IMR-90 (cell line): ENCODE measurements around the gene BAZ2B. TPM values are rescaled to one million over a fixed set of nuclear protein-coding genes. Genes with fewer than 3 reads are reported as not detected.

Source experiments
- ATAC-seq: fragments of 200-7000 bp; cut with Tn5 transposase; 2 replicates; pipeline ENCODE4 v1.9.1; 2020; ENCODE audit warnings: low read depth, mild to moderate bottlenecking, moderate library complexity
- BruUV-seq: library from RNA; stranded (reverse); fragments of 400-500 nt; replicated peaks from 2 replicates; lab custom pipeline; 2021; lab: Mats Ljungman, UMichigan
- CTCF ChIA-PET: fragments of 300-600 bp; formaldehyde crosslinking; extraction: SDS; loops from one replicate; lab custom pipeline; 2021; ENCODE audit warnings: antibody characterized with exemption; lab: Yijun Ruan, JAX
- POLR2A ChIA-PET: fragments of 300-600 bp; sonication (Branson Sonifier 250); formaldehyde crosslinking; loops from one replicate; lab custom pipeline; 2022; ENCODE audit warnings: antibody characterized with exemption; ENCODE audit not compliant: unreplicated experiment; lab: Charles Lee
- DNase-seq: peaks from one replicate; pipeline ENCODE4 v3.0.0; 2013
- H2AFZ ChIP-seq: replicated peaks from 2 replicates; pipeline ENCODE3; 2013; ENCODE audit warnings: low read length, mild to moderate bottlenecking; ENCODE audit not compliant: poor library complexity
- H2AK5ac ChIP-seq: 2 replicates; pipeline ENCODE4 v1.6.1; 2013; ENCODE audit warnings: low read depth, low read length, inconsistent platforms
- H2AK9ac ChIP-seq: replicated peaks from 2 replicates; pipeline ENCODE3; 2013; ENCODE audit warnings: mild to moderate bottlenecking, low read depth, low read length, moderate library complexity; ENCODE audit not compliant: poor library complexity
- H2BK120ac ChIP-seq: 2 replicates; pipeline ENCODE4 v1.6.1; 2013; ENCODE audit warnings: low read depth, low read length, inconsistent platforms
- H2BK15ac ChIP-seq: 3 replicates; pipeline ENCODE4 v1.6.1; 2013; ENCODE audit warnings: low read depth, low read length, inconsistent platforms
- H2BK20ac ChIP-seq: 2 replicates; pipeline ENCODE4 v1.6.1; 2013; ENCODE audit warnings: low read depth, mild to moderate bottlenecking, inconsistent platforms, low read length, moderate library complexity
- H2BK5ac ChIP-seq: 2 replicates; pipeline ENCODE4 v1.6.1; 2013; ENCODE audit warnings: mild to moderate bottlenecking, low read depth, low read length, inconsistent platforms; ENCODE audit not compliant: poor library complexity, severe bottlenecking
- H3K14ac ChIP-seq: replicated peaks from 2 replicates; pipeline ENCODE4 v1.6.1; 2013; ENCODE audit warnings: low read depth, low read length, inconsistent platforms
- H3K18ac ChIP-seq: 2 replicates; pipeline ENCODE4 v1.6.1; 2013; ENCODE audit warnings: low read depth, low read length, control low read depth
- H3K23ac ChIP-seq: 2 replicates; pipeline ENCODE4 v1.6.1; 2013; ENCODE audit warnings: low read depth, low read length, inconsistent platforms
- H3K27ac ChIP-seq: 2 replicates; pipeline ENCODE4 v1.5.1; 2013; ENCODE audit warnings: mild to moderate bottlenecking, control low read depth, low read length; ENCODE audit not compliant: insufficient read depth
- H3K27me3 ChIP-seq: 2 replicates; pipeline ENCODE4 v1.6.1; 2013; ENCODE audit warnings: low read length; ENCODE audit not compliant: control insufficient read depth, insufficient read depth
- H3K36me3 ChIP-seq: 2 replicates; pipeline ENCODE4 v1.6.1; 2013; ENCODE audit warnings: low read length, mixed read lengths; ENCODE audit not compliant: control insufficient read depth, insufficient read depth
- H3K4ac ChIP-seq: 2 replicates; pipeline ENCODE4 v1.6.1; 2013; ENCODE audit warnings: low read depth, low read length, inconsistent platforms
- H3K4me1 ChIP-seq: 2 replicates; pipeline ENCODE4 v1.6.1; 2013; ENCODE audit warnings: low read length, mixed read lengths; ENCODE audit not compliant: control insufficient read depth, insufficient read depth
- H3K4me2 ChIP-seq: 2 replicates; pipeline ENCODE4 v1.6.1; 2013; ENCODE audit warnings: low read depth, mild to moderate bottlenecking, control low read depth, low read length, moderate library complexity
- H3K4me3 ChIP-seq: 2 replicates; pipeline ENCODE4 v1.5.1; 2013; ENCODE audit warnings: low read depth, mild to moderate bottlenecking, control low read depth, low read length, moderate library complexity; ENCODE audit not compliant: insufficient read depth
- H3K56ac ChIP-seq: 2 replicates; pipeline ENCODE4 v1.6.1; 2013; ENCODE audit warnings: low read length, inconsistent platforms; ENCODE audit not compliant: insufficient read depth; ENCODE audit errors: extremely low read depth
- H3K79me1 ChIP-seq, 2 experiments: 2 replicates each; pipeline ENCODE4 v1.6.1; 2013; ENCODE audit warnings: low read length in 2 of 2, inconsistent platforms in 1 of 2, low read depth in 1 of 2
- H3K9ac ChIP-seq: 2 replicates; pipeline ENCODE4 v1.6.1; 2013; ENCODE audit warnings: low read depth, low read length, control low read depth
- H3K9me1 ChIP-seq: 2 replicates; pipeline ENCODE4 v1.6.1; 2013; ENCODE audit warnings: low read length, inconsistent platforms; ENCODE audit not compliant: insufficient read depth
- H3K9me3 ChIP-seq: 2 replicates; pipeline ENCODE4 v1.6.1; 2013; ENCODE audit warnings: low read length; ENCODE audit not compliant: control insufficient read depth, insufficient read depth
- H4K20me1 ChIP-seq: 2 replicates; pipeline ENCODE4 v1.6.1; 2013; ENCODE audit warnings: low read length, inconsistent platforms; ENCODE audit not compliant: insufficient read depth
- H4K5ac ChIP-seq: 2 replicates; pipeline ENCODE4 v1.6.1; 2013; ENCODE audit warnings: mild to moderate bottlenecking, low read depth, low read length, control low read depth
- H4K8ac ChIP-seq, 2 experiments: 2 replicates each; pipeline ENCODE4 v1.6.1; 2013; ENCODE audit warnings: low read depth in 2 of 2, low read length in 2 of 2, control low read depth in 1 of 2, inconsistent platforms in 1 of 2
- H4K91ac ChIP-seq: 2 replicates; pipeline ENCODE4 v1.6.1; 2013; ENCODE audit warnings: low read depth, low read length, inconsistent platforms; ENCODE audit not compliant: insufficient read depth
- BHLHE40 ChIP-seq: fragments of 150-350 bp; IDR thresholded peaks from 2 replicates; pipeline ENCODE4 v1.6.1; 2016; ENCODE audit warnings: mild to moderate bottlenecking, low read depth, low read length
- CEBPB ChIP-seq: IDR thresholded peaks from 2 replicates; pipeline ENCODE4 v1.6.1; 2012; ENCODE audit warnings: low read depth, low read length, improper control_type of control experiment
- CHD1 ChIP-seq: IDR thresholded peaks from 2 replicates; pipeline ENCODE4 v1.6.1; 2012; ENCODE audit warnings: low read depth, low read length, improper control_type of control experiment
- CTCF ChIP-seq: conservative IDR thresholded peaks from 2 replicates; pipeline ENCODE4 v1.5.1; 2012; ENCODE audit warnings: mild to moderate bottlenecking, low read depth, low read length, improper control_type of control experiment
- ELK1 ChIP-seq: fragments of 150-350 bp; IDR thresholded peaks from 2 replicates; pipeline ENCODE4 v1.6.1; 2016; ENCODE audit warnings: low read depth, mild to moderate bottlenecking, low read length, moderate library complexity, borderline replicate concordance
- FOS ChIP-seq: fragments of 150-350 bp; IDR thresholded peaks from 2 replicates; pipeline ENCODE4 v1.6.1; 2016; ENCODE audit warnings: low read depth, low read length
- MAFK ChIP-seq: IDR thresholded peaks from 2 replicates; pipeline ENCODE4 v1.6.1; 2012; ENCODE audit warnings: low read depth, low read length, improper control_type of control experiment
- MAZ ChIP-seq: IDR thresholded peaks from 2 replicates; pipeline ENCODE4 v1.6.1; 2012; ENCODE audit warnings: low read depth, mild to moderate bottlenecking, low read length, improper control_type of control experiment, moderate library complexity, borderline replicate concordance
- MXI1 ChIP-seq: IDR thresholded peaks from 2 replicates; pipeline ENCODE4 v1.6.1; 2012; ENCODE audit warnings: low read depth, mild to moderate bottlenecking, low read length, moderate library complexity, borderline replicate concordance
- NFE2L2 ChIP-seq: fragments of 150-350 bp; IDR thresholded peaks from 2 replicates; pipeline ENCODE4 v1.6.1; 2016; ENCODE audit warnings: low read depth, mild to moderate bottlenecking, low read length
- POLR2A ChIP-seq: IDR thresholded peaks from 2 replicates; pipeline ENCODE4 v1.6.1; 2012; ENCODE audit warnings: mild to moderate bottlenecking, low read depth, low read length
- RAD21 ChIP-seq: IDR thresholded peaks from 2 replicates; pipeline ENCODE4 v1.6.1; 2012; ENCODE audit warnings: low read length, improper control_type of control experiment
- RCOR1 ChIP-seq: IDR thresholded peaks from 2 replicates; pipeline ENCODE4 v1.6.1; 2012; ENCODE audit warnings: mild to moderate bottlenecking, low read length, improper control_type of control experiment; ENCODE audit not compliant: insufficient replicate concordance
- RFX5 ChIP-seq: IDR thresholded peaks from 2 replicates; pipeline ENCODE4 v1.8.0; 2012; ENCODE audit warnings: low read depth, mild to moderate bottlenecking, low read length, moderate library complexity
- SMC3 ChIP-seq: fragments of 150-350 bp; IDR thresholded peaks from 2 replicates; pipeline ENCODE4 v1.6.1; 2016; ENCODE audit warnings: low read depth, mild to moderate bottlenecking, antibody characterized with exemption, low read length, moderate library complexity
- USF2 ChIP-seq: fragments of 150-350 bp; IDR thresholded peaks from 2 replicates; pipeline ENCODE4 v1.6.1; 2017; ENCODE audit warnings: mild to moderate bottlenecking, antibody characterized with exemption, low read length, low read depth
- WGBS, 2 experiments: methylation state at CpG; one replicate each; pipeline versions ENCODE4 v1.1.5 to v1.1.7; 2013; ENCODE audit warnings: missing lambda C conversion rate in 2 of 2; ENCODE audit not compliant: insufficient read length in 1 of 2; ENCODE audit errors: extremely low coverage in 2 of 2; 5-methylcytosine and 5-hydroxymethylcytosine counted together
- dilution Hi-C: fragments of 300-500 bp; cut with HindIII; formaldehyde crosslinking; loops from one replicate; pipeline ENCODE4 v1.14.3; 2018; ENCODE audit warnings: low sequenced_read_pairs; ENCODE audit not compliant: unreplicated experiment
- in situ Hi-C: fragments of 300-500 bp; cut with MboI; formaldehyde crosslinking; loops from 3 replicates; pipeline ENCODE4 v1.14.3; 2019; ENCODE audit warnings: low sequenced_read_pairs, inconsistent platforms, mixed read lengths
- intact Hi-C: fragments of 100-400 bp; cut with micrococcal nuclease; formaldehyde crosslinking; loops from 2 replicates; pipeline ENCODE4 v1.10.0; 2022
- polyA plus RNA-seq, 3 experiments: library from polyadenylated mRNA; depleted of rRNA; stranded (reverse); fragments of >200 nt; gene quantifications; 2 replicates each; pipeline ENCODE4 v1.2.3, GENCODE V29; 2012; ENCODE audit warnings: low replicate concordance in 1 of 3
- total RNA-seq: library from RNA; depleted of rRNA; stranded (reverse); fragments of >200 nt; gene quantifications from 2 replicates; pipeline ENCODE4 v1.2.3, GENCODE V29; 2012

Gene BAZ2B
- total and polyA plus RNA-seq, 2 of the 4 experiments (the other 2 are of a cell fraction): 8.9 to 42.1 TPM

- Histone ChIP-seq H3K4me3 (no peak overlapping the region), H2BK15ac (no peak overlapping the region), H3K4me1 (peaks cover 5% of the 10 kb centered on the region), H3K9me3 (no peaks in the 10 kb centered on the region), H3K18ac (no peak overlapping the region), H3K27ac (no peak overlapping the region), H2AK9ac (no peak overlapping the region), H4K20me1 (no peaks in the 10 kb centered on the region), H2BK120ac (no peak overlapping the region), H3K79me1 (0 out of 4 replicates have a peak, but pooled peaks cover 0 to 6% of the 10 kb centered on the region in 2 experiments), H3K23ac (no peak overlapping the region), H3K14ac (no peak overlapping the region), H2AK5ac (no peak overlapping the region), H4K5ac (no peak overlapping the region), H3K4ac (no peak overlapping the region), H2BK5ac (no peak overlapping the region), H3K9ac (no peak overlapping the region), H3K4me2 (no peak overlapping the region), H4K8ac (no peak overlapping the region), H3K9me1 (peaks cover 3% of the 10 kb centered on the region; the same call in 1 of the 2 replicates), H4K91ac (no peak overlapping the region), H3K27me3 (no peaks in the 10 kb centered on the region), H2AFZ (no peak overlapping the region), H3K36me3 (no peaks in the 10 kb centered on the region), H3K56ac (no peak overlapping the region), H2BK20ac (no peak overlapping the region)
- ChIA-PET CTCF (no interaction called here), POLR2A (no interaction called here)
- intact Hi-C loops (loop anchor here (5.0 kb wide), 1 partner anchor 49 kb away; no protein-coding TSS in a partner anchor), in situ Hi-C loops (no loop called here), dilution Hi-C loops (no loop called here)
- DNase-seq (no peak), ATAC-seq (no peak)
- WGBS, 2 experiments: no CpG with 5 or more reads among the region's 2 CpGs
- TF ChIP-seq MXI1: no peak
- no peak for TF ChIP-seq USF2
- TF ChIP-seq CEBPB: no peak
- no peak for TF ChIP-seq SMC3
- TF ChIP-seq POLR2A: no peak
- no peak for TF ChIP-seq CTCF
- TF ChIP-seq FOS: no peak
- no peak for TF ChIP-seq RCOR1
- no peak for TF ChIP-seq MAZ
- TF ChIP-seq RAD21: no peak
- TF ChIP-seq MAFK: no peak
- no peak for TF ChIP-seq RFX5
- TF ChIP-seq BHLHE40: no peak
- no peak for TF ChIP-seq NFE2L2
- no peak for TF ChIP-seq CHD1
- no peak for TF ChIP-seq ELK1
- no TSS peak for BruUV-seq
These were observed 16.9 kb upstream of the BAZ2B start for GRCh38 chr2:159633219-159633618.
